GM23338 (cell line): ENCODE results near the gene RAPGEF3. TPM values are rescaled to one million over a fixed set of nuclear protein-coding genes. Genes with fewer than 3 reads are reported as not detected.

Source experiments
- ATAC-seq: fragments of 200-7000 bp; cut with Tn5 transposase; 3 replicates; pipeline ENCODE4 v1.9.1; 2020
- DNase-seq: peaks from one replicate; pipeline ENCODE4 v3.0.0-alpha.2; 2015; ENCODE audit warnings: low spot score
- H2AFZ ChIP-seq: fragments of 200-600 bp; sonication (generic); 2 replicates; pipeline ENCODE4 v1.8.0; 2016; ENCODE audit warnings: antibody characterized with exemption, mild to moderate bottlenecking, moderate library complexity
- H3F3A ChIP-seq: fragments of 200-600 bp; sonication (generic); replicated peaks from 2 replicates; pipeline ENCODE4 v1.8.0; 2017; ENCODE audit warnings: antibody characterized with exemption, mixed run types, low read depth
- H3K27ac ChIP-seq: fragments of 200-600 bp; sonication (generic); 2 replicates; pipeline ENCODE4 v1.6.1; 2016; ENCODE audit warnings: low read depth
- H3K27me3 ChIP-seq: fragments of 200-600 bp; sonication (generic); 2 replicates; pipeline ENCODE4 v1.8.0; 2016; ENCODE audit warnings: mild to moderate bottlenecking, mixed run types, moderate library complexity; ENCODE audit not compliant: insufficient read depth
- H3K36me3 ChIP-seq: fragments of 200-600 bp; sonication (generic); 2 replicates; pipeline ENCODE4 v1.8.0; 2016; ENCODE audit warnings: mild to moderate bottlenecking; ENCODE audit not compliant: insufficient read depth
- H3K4me1 ChIP-seq: fragments of 200-600 bp; sonication (generic); 2 replicates; pipeline ENCODE4 v1.8.0; 2016; ENCODE audit warnings: mild to moderate bottlenecking, moderate library complexity; ENCODE audit not compliant: insufficient read depth
- H3K4me2 ChIP-seq: fragments of 200-600 bp; sonication (generic); 2 replicates; pipeline ENCODE4 v1.7.1; 2017; ENCODE audit warnings: mixed run types
- H3K4me3 ChIP-seq: fragments of 200-600 bp; sonication (generic); 2 replicates; pipeline ENCODE4 v1.6.1; 2016; ENCODE audit warnings: mixed run types
- H3K79me2 ChIP-seq: fragments of 200-600 bp; sonication (generic); replicated peaks from 2 replicates; pipeline ENCODE4 v1.8.0; 2017; ENCODE audit warnings: mild to moderate bottlenecking; ENCODE audit not compliant: insufficient read depth
- H3K9me2 ChIP-seq: fragments of 200-600 bp; sonication (generic); 2 replicates; pipeline ENCODE4 v1.8.0; 2017; ENCODE audit not compliant: insufficient read depth
- H4K20me1 ChIP-seq: fragments of 200-600 bp; sonication (generic); replicated peaks from 2 replicates; pipeline ENCODE4 v1.8.0; 2017; ENCODE audit warnings: mild to moderate bottlenecking; ENCODE audit not compliant: insufficient read depth
- H3K27ac Mint-ChIP-seq: 2 replicates; pipeline ENCODE4 v1.8.0; 2020; ENCODE audit warnings: inconsistent platforms, mild to moderate bottlenecking, moderate library complexity, mixed read lengths
- H3K27me3 Mint-ChIP-seq: 3 replicates; pipeline ENCODE4 v1.8.0; 2022; ENCODE audit warnings: low read depth, mild to moderate bottlenecking, moderate library complexity, mixed read lengths, inconsistent platforms; ENCODE audit not compliant: insufficient read depth, poor library complexity
- H3K36me3 Mint-ChIP-seq: 3 replicates; pipeline ENCODE4 v1.8.0; 2021; ENCODE audit warnings: low read depth, mild to moderate bottlenecking, inconsistent platforms, moderate library complexity, mixed read lengths
- H3K4me1 Mint-ChIP-seq: 3 replicates; pipeline ENCODE4 v1.8.0; 2020; ENCODE audit warnings: mild to moderate bottlenecking, inconsistent platforms, mixed read lengths
- H3K4me3 Mint-ChIP-seq: 3 replicates; pipeline ENCODE4 v1.8.0; 2021; ENCODE audit warnings: moderate library complexity, mild to moderate bottlenecking, inconsistent platforms, mixed read lengths
- H3K9me3 Mint-ChIP-seq: 3 replicates; pipeline ENCODE4 v1.8.0; 2020; ENCODE audit warnings: moderate library complexity, mild to moderate bottlenecking, inconsistent platforms, mixed read lengths
- CREB1 ChIP-seq: fragments of 250-450 bp; sonication (Bioruptor Pico); IDR thresholded peaks from 2 replicates; pipeline ENCODE4 v1.5.0; 2020; ENCODE audit warnings: low read depth, mild to moderate bottlenecking, moderate library complexity
- CTCF ChIP-seq, 2 experiments: fragments of 200-600 bp in 1 of 2; sonication (generic) in 1 of 2; conservative IDR thresholded peaks; 2 replicates each; pipeline versions ENCODE4 v1.5.1 to v1.6.1; 2016 to 2017; ENCODE audit warnings: antibody characterized with exemption in 2 of 2, low read depth in 2 of 2, mild to moderate bottlenecking in 2 of 2, moderate library complexity in 1 of 2
- ETS1 ChIP-seq: IDR thresholded peaks from 2 replicates; pipeline ENCODE4 v1.6.1; 2016; ENCODE audit warnings: antibody characterized with exemption
- EZH2 ChIP-seq: fragments of 200-600 bp; sonication (generic); IDR thresholded peaks from one replicate; pipeline ENCODE4 v1.8.0; 2017; ENCODE audit warnings: antibody characterized with exemption, mild to moderate bottlenecking, low read depth; ENCODE audit not compliant: unreplicated experiment
- EZH2phosphoT487 ChIP-seq: fragments of 200-600 bp; sonication (generic); IDR thresholded peaks from one replicate; pipeline ENCODE4 v1.8.1; 2018; ENCODE audit warnings: antibody characterized with exemption; ENCODE audit not compliant: unreplicated experiment
- JUNB ChIP-seq: IDR thresholded peaks from one replicate; pipeline ENCODE4 v1.6.1; 2016; ENCODE audit warnings: antibody characterized with exemption; ENCODE audit not compliant: unreplicated experiment
- NANOG ChIP-seq: IDR thresholded peaks from 2 replicates; pipeline ENCODE4 v1.6.1; 2016; ENCODE audit warnings: antibody characterized with exemption, borderline replicate concordance
- POLR2AphosphoS5 ChIP-seq: IDR thresholded peaks from 2 replicates; pipeline ENCODE4 v1.6.1; 2016; ENCODE audit warnings: antibody characterized with exemption, low read depth
- REST ChIP-seq: IDR thresholded peaks from one replicate; pipeline ENCODE4 v1.6.1; 2018; ENCODE audit warnings: antibody characterized with exemption; ENCODE audit not compliant: unreplicated experiment
- STAT1 ChIP-seq: IDR thresholded peaks from one replicate; pipeline ENCODE4 v1.6.1; 2016; ENCODE audit warnings: antibody characterized with exemption; ENCODE audit not compliant: unreplicated experiment
- ZNF114 ChIP-seq: fragments of 250-450 bp; sonication (Bioruptor Pico); IDR thresholded peaks from 2 replicates; pipeline ENCODE4 v1.5.0; 2020; ENCODE audit warnings: mild to moderate bottlenecking, moderate library complexity
- ZNF331 ChIP-seq: fragments of 250-450 bp; sonication (Bioruptor Pico); IDR thresholded peaks from 2 replicates; pipeline ENCODE4 v1.5.0; 2020; ENCODE audit warnings: low read depth, mild to moderate bottlenecking, moderate library complexity
- ZNF462 ChIP-seq: fragments of 250-450 bp; sonication (Bioruptor Pico); IDR thresholded peaks from 2 replicates; pipeline ENCODE4 v1.5.0; 2020; ENCODE audit warnings: mild to moderate bottlenecking, moderate library complexity
- polyA plus RNA-seq: library from polyadenylated mRNA; unstranded; fragments of >200 nt; fragmentation: Nextera tagmentation; extraction: Ambion mirVana; gene quantifications from 2 replicates; pipeline ENCODE4 v1.2.1, GENCODE V29; 2016
- total RNA-seq: library from RNA; depleted of rRNA; stranded (reverse); fragments of >200 nt; shearing (Covaris generic); gene quantifications from 2 replicates; pipeline ENCODE4 v1.2.3, GENCODE V29; 2014

Gene RAPGEF3
- total and polyA plus RNA-seq, 2 experiments from 2014 or later: 2.3 to 11.8 TPM

GRCh38 chr12:47746073-47746472 is 12.6 kb downstream of the RAPGEF3 start:
- no peak for TF ChIP-seq POLR2AphosphoS5
- TF ChIP-seq ETS1: no peak
- TF ChIP-seq EZH2phosphoT487: no peak
- TF ChIP-seq ZNF462 (CRISPR knock-in tag): no peak
- TF ChIP-seq REST: no peak
- TF ChIP-seq STAT1: no peak
- no peak for TF ChIP-seq NANOG
- no peak for TF ChIP-seq CTCF (conservative IDR thresholded peaks at IDR 0.05; ENCODE audit: low read depth in 2 of 2)
- no peak for TF ChIP-seq EZH2
- no peak for TF ChIP-seq CREB1 (CRISPR knock-in tag)
- TF ChIP-seq ZNF114 (CRISPR knock-in tag): no peak
- no peak for TF ChIP-seq JUNB
- TF ChIP-seq ZNF331: no peak
- no peaks in the 10 kb centered on the region for H3K79me2 ChIP-seq
- no peaks in the 10 kb centered on the region for H3K27me3 ChIP-seq
- ATAC-seq (no peak), DNase-seq (no peak)
- no peak overlapping the region for H3K4me2 ChIP-seq
- no peak overlapping the region for H3K27ac Mint-ChIP-seq
- no peak overlapping the region for H3K4me3 ChIP-seq
- peaks cover 29% of the 10 kb centered on the region for H3K27me3 Mint-ChIP-seq
- H3K27ac ChIP-seq: no peak overlapping the region
- no peaks in the 10 kb centered on the region for H3F3A ChIP-seq
- H3K4me1 ChIP-seq: 0 out of 2 replicates have a peak, but pooled peaks cover 4% of the 10 kb centered on the region
- H3K36me3 ChIP-seq: no peaks in the 10 kb centered on the region
- no peak overlapping the region for H3K4me3 Mint-ChIP-seq
- peaks cover 39% of the 10 kb centered on the region for H3K4me1 Mint-ChIP-seq
- H3K36me3 Mint-ChIP-seq: peaks cover 4% of the 10 kb centered on the region; the same call in 1 of the 3 replicates
- no peaks in the 10 kb centered on the region for H4K20me1 ChIP-seq
- no peak overlapping the region for H2AFZ ChIP-seq
- H3K9me2 ChIP-seq: no peaks in the 10 kb centered on the region
- no peaks in the 10 kb centered on the region; the same call in 2 of the 3 replicates for H3K9me3 Mint-ChIP-seq
